Measurements from ENCODE around the gene POR. TPM values are rescaled to one million over a fixed set of nuclear protein-coding genes. Genes with fewer than 3 reads are reported as not detected.

Gene POR
- total RNA-seq, 1 experiment from 2014 or later = 162 TPM

- peaks cover 9% of the 10 kb centered on the region for H3K4me1 Mint-ChIP-seq (ENCODE audit: low read depth, unreplicated experiment)
- H3K4me3 Mint-ChIP-seq (ENCODE audit: unreplicated experiment) = no peak overlapping the region
- no peaks in the 10 kb centered on the region for H3K9me3 Mint-ChIP-seq (ENCODE audit: unreplicated experiment)
- H3K27me3 Mint-ChIP-seq (ENCODE audit: insufficient read depth, unreplicated experiment) = no peaks in the 10 kb centered on the region
- TF ChIP-seq CTCF (IDR thresholded peaks at IDR 0.05; ENCODE audit: insufficient read depth in 1 of 2, low read depth in 1 of 2, low read length in 1 of 2, severe bottlenecking in 1 of 2, unreplicated experiment in 1 of 2) = no peak
- no peaks in the 10 kb centered on the region for H3K9me3 ChIP-seq
- peaks cover 49% of the 10 kb centered on the region for H3K36me3 Mint-ChIP-seq (ENCODE audit: insufficient read depth, unreplicated experiment)
- H3K27ac Mint-ChIP-seq (ENCODE audit: unreplicated experiment) = no peak overlapping the region
- intact Hi-C loops (cut with micrococcal nuclease; ENCODE audit: unreplicated experiment) = no loop called here
- ChIA-PET POLR2A (interaction anchor here (1.5 kb wide), 1 partner anchor 10 kb away, joined by 12 read pairs; the partner anchor contains the start of gene POR), CTCF (no interaction called here)
- no peak for DNase-seq
- no TSS peak for BruUV-seq (replicated peaks)
- H3K36me3 ChIP-seq (ENCODE audit: control insufficient read depth, insufficient read depth, low read length) = 0 out of 2 replicates have a peak, but pooled peaks cover 1% of the 10 kb centered on the region
- H3K4me3 ChIP-seq (ENCODE audit: low read depth, low read length) = no peak overlapping the region
- 0 out of 2 replicates have a peak, but pooled peaks cover 10% of the 10 kb centered on the region for H3K4me1 ChIP-seq
- no peaks in the 10 kb centered on the region for H3K27me3 ChIP-seq (replicated peaks; ENCODE audit: control insufficient read depth, insufficient read depth, low read length)
Measured at GRCh38 chr7:75924889-75925288, 9.9 kb downstream of the POR start.

GRCh38 chr7:75925717-75926435 lies 10.9 kb downstream of the POR start:
- no peak overlapping the region for H3K4me3 ChIP-seq (ENCODE audit: low read depth, low read length)
- peaks cover 1% of the 10 kb centered on the region for H3K4me1 Mint-ChIP-seq (ENCODE audit: low read depth, unreplicated experiment)
- H3K27me3 Mint-ChIP-seq (ENCODE audit: insufficient read depth, unreplicated experiment) = no peaks in the 10 kb centered on the region
- H3K4me3 Mint-ChIP-seq (ENCODE audit: unreplicated experiment) = no peak overlapping the region
- 0 out of 2 replicates have a peak, but pooled peaks cover 10% of the 10 kb centered on the region for H3K4me1 ChIP-seq
- H3K27ac Mint-ChIP-seq (ENCODE audit: unreplicated experiment) = no peak overlapping the region
- no peaks in the 10 kb centered on the region for H3K9me3 Mint-ChIP-seq (ENCODE audit: unreplicated experiment)
- no peaks in the 10 kb centered on the region for H3K27me3 ChIP-seq (replicated peaks; ENCODE audit: control insufficient read depth, insufficient read depth, low read length)
- intact Hi-C loops (cut with micrococcal nuclease; ENCODE audit: unreplicated experiment) = no loop called here
- 0 out of 2 replicates have a peak, but pooled peaks cover 1% of the 10 kb centered on the region for H3K36me3 ChIP-seq (ENCODE audit: control insufficient read depth, insufficient read depth, low read length)
- ChIA-PET CTCF (no interaction called here), POLR2A (interaction anchor here (0.9 to 1.5 kb wide), 2 partner anchors 11 to 32 kb away, joined by 3 to 12 read pairs; partner anchors contain the start of gene POR)
- BruUV-seq (replicated peaks) = no TSS peak
- no peak for DNase-seq
- H3K9me3 ChIP-seq = no peaks in the 10 kb centered on the region
- H3K36me3 Mint-ChIP-seq (ENCODE audit: insufficient read depth, unreplicated experiment) = peaks cover 57% of the 10 kb centered on the region
- no peak for TF ChIP-seq CTCF (IDR thresholded peaks at IDR 0.05; ENCODE audit: insufficient read depth in 1 of 2, low read depth in 1 of 2, low read length in 1 of 2, severe bottlenecking in 1 of 2, unreplicated experiment in 1 of 2)

DNA sequence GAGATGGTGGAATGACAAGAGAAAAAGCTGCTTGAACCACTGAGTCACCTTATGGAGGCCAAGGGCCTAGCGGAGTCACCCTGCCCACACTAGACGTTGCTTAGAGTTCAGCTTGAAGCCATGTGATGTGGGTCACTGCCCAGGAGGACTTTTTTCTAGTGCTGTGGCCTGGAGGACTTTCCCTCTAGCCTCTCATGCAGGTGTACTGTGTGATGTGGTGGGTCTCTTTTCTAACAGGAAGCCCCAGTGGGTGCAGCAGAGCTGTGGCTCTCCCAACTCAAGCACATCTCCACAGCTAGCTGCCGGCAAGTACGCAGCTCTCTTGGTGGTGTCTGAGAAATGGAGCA lies 13.6 kb downstream of the POR start:
- ChIA-PET CTCF (no interaction called here), POLR2A (no interaction called here)
- no peak overlapping the region for H3K4me3 ChIP-seq (ENCODE audit: low read depth, low read length)
- no peak for TF ChIP-seq CTCF (IDR thresholded peaks at IDR 0.05; ENCODE audit: insufficient read depth in 1 of 2, low read depth in 1 of 2, low read length in 1 of 2, severe bottlenecking in 1 of 2, unreplicated experiment in 1 of 2)
- no peaks in the 10 kb centered on the region for H3K9me3 ChIP-seq
- intact Hi-C loops (cut with micrococcal nuclease; ENCODE audit: unreplicated experiment) = no loop called here
- Mint-ChIP-seq H3K4me3 (ENCODE audit: unreplicated experiment) (no peak overlapping the region), H3K27me3 (ENCODE audit: insufficient read depth, unreplicated experiment) (no peaks in the 10 kb centered on the region), H3K36me3 (ENCODE audit: insufficient read depth, unreplicated experiment) (peaks cover 56% of the 10 kb centered on the region), H3K9me3 (ENCODE audit: unreplicated experiment) (peaks cover 1% of the 10 kb centered on the region), H3K27ac (ENCODE audit: unreplicated experiment) (no peak overlapping the region), H3K4me1 (ENCODE audit: low read depth, unreplicated experiment) (peaks cover 1% of the 10 kb centered on the region)
- peaks cover 3% of the 10 kb centered on the region for H3K4me1 ChIP-seq
- no peaks in the 10 kb centered on the region for H3K36me3 ChIP-seq (ENCODE audit: control insufficient read depth, insufficient read depth, low read length)
- no TSS peak for BruUV-seq (replicated peaks)
- no peak for DNase-seq
- no peaks in the 10 kb centered on the region for H3K27me3 ChIP-seq (replicated peaks; ENCODE audit: control insufficient read depth, insufficient read depth, low read length)

Measured in Caco-2 (cell line).